Caki2 (cell line): ENCODE data around the gene CCDC194. TPM values are rescaled to one million over a fixed set of nuclear protein-coding genes. Genes with fewer than 3 reads are reported as not detected.
"Not testable (repeated sequence)": the region's sequence is repeated elsewhere in the genome, so short reads cannot be mapped to it uniquely, and the experiment has no call there.

Source experiments
- DNase-seq: peaks from one replicate; pipeline ENCODE4 v3.0.0-alpha.2; 2015; ENCODE audit warnings: low read depth
- in situ Hi-C: cut with HindIII; loops from 2 replicates; pipeline ENCODE4 v1.10.0; 2016; ENCODE audit warnings: low sequenced_read_pairs, low pct_unique_long_range_greater_than_20kb, mixed read lengths
- total RNA-seq: library from RNA; depleted of rRNA; stranded (reverse); fragments of >200 nt; shearing (Covaris generic); gene quantifications from 2 replicates; pipeline ENCODE4 v1.2.3, GENCODE V29; 2014; ENCODE audit warnings: low replicate concordance

Gene CCDC194
- total RNA-seq, 1 experiment from 2014 or later, result not detected

- in situ Hi-C loops, result no loop called here
These were observed 8.0 kb downstream of the CCDC194 start for GRCh38 chr19:17385878-17386611.

GRCh38 chr19:17380426-17381138 is 13.4 kb downstream of the CCDC194 start:
- DNase-seq, result no peak
- in situ Hi-C loops, result no loop called here

More at GRCh38 chr19:17385878-17386611, 8.0 kb downstream of the CCDC194 start:
- peak; percentile 38 for DNase-seq

GRCh38 chr19:17379221-17379631 is 14.8 kb downstream of the CCDC194 start:
- in situ Hi-C loops, result no loop called here
- no peak for DNase-seq

- DNase-seq, result no peak
- in situ Hi-C loops, result no loop called here
These were observed 15.7 kb downstream of the CCDC194 start for GRCh38 chr19:17378271-17378670.

- in situ Hi-C loops, result no loop called here
These were observed 16.9 kb downstream of the CCDC194 start, which contains the start of gene PLVAP for GRCh38 chr19:17376935-17377600. PLVAP (minus strand) TSS chr19:17377342; CDS start chr19:17377288, 54 bp downstream.

GRCh38 chr19:17370026-17370587 is 23.9 kb downstream of the CCDC194 start:
- no peak for DNase-seq
- in situ Hi-C loops, result no loop called here

More at GRCh38 chr19:17376935-17377600, 16.9 kb downstream of the CCDC194 start, which contains the start of gene PLVAP:
- no peak for DNase-seq

- DNase-seq, result no peak
- in situ Hi-C loops, result no loop called here
These were observed 28.6 kb downstream of the CCDC194 start for GRCh38 chr19:17365361-17365760.

GRCh38 chr19:17363852-17364605 is 30.0 kb downstream of the CCDC194 start:
- DNase-seq, in situ Hi-C loops: not testable (repeated sequence)

- in situ Hi-C loops, result no loop called here
- no peak for DNase-seq
These were observed 33.8 kb downstream of the CCDC194 start for GRCh38 chr19:17359905-17360800.

- in situ Hi-C loops, result no loop called here
- no peak for DNase-seq
These were observed 35.6 kb downstream of the CCDC194 start for GRCh38 chr19:17358395-17358794.

- DNase-seq, result no peak
- in situ Hi-C loops, result no loop called here
These were observed 36.3 kb downstream of the CCDC194 start for GRCh38 chr19:17357724-17358123.

- in situ Hi-C loops, result no loop called here
- DNase-seq, result no peak
These were observed 36.8 kb downstream of the CCDC194 start for GRCh38 chr19:17357078-17357666.

- no peak for DNase-seq
- in situ Hi-C loops, result no loop called here
These were observed 40.6 kb downstream of the CCDC194 start for GRCh38 chr19:17353386-17353785.

GRCh38 chr19:17352608-17353280 is 41.3 kb downstream of the CCDC194 start:
- in situ Hi-C loops, result no loop called here
- DNase-seq, result no peak

- no peak for DNase-seq
- in situ Hi-C loops, result no loop called here
These were observed 42.1 kb downstream of the CCDC194 start for GRCh38 chr19:17351815-17352435.

GRCh38 chr19:17348700-17349099 is 45.3 kb downstream of the CCDC194 start:
- in situ Hi-C loops, result no loop called here
- DNase-seq, result peak; percentile 61
